ENCODE measurements around the gene NOBOX.
"Not testable (repeated sequence)": the region's sequence is repeated elsewhere in the genome, so short reads cannot be mapped to it uniquely, and the experiment has no call there.

Gene NOBOX

DNA sequence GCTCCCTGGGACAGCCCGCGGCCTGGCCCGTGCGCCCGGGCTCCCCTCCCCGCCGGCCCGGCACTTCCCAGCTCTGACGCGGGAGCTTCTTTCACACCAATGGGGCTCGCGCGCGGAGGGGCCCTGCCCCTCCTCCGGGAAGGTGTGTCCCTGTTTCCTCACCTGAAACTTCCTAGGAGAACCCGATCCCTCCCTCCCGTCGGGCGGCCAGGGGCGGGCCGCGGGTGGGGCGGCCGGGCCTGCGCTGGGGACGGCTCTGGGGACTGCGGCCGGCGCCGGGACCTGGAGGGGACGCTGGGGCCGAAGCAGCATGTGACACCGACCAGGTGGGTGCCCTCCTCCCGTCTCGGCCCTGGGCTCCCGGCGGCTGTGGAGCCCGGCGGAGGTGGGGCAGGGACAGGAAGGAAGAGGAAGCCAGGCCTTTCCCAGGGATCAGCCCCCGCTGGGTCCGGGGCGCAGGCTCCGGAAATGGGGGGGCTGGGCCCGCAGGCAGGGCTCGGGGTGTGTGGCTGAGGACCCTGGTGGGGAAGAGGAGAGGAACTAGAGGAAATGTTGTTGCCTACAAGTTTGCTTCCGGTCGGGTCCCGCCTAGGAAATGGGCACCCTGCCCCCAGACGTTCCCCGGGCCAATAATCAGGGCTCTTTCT is 48.2 kb downstream of the NOBOX start, which contains the start of gene ARHGEF5:
Gene ARHGEF5, plus strand, starts transcription at position 227 of the 647 bp plus-strand sequence. CDS start 7,268 bp downstream, outside the sequence.
- H3K4me3 ChIP-seq (replicated peaks; ENCODE audit: low read depth, low read length), result not testable (repeated sequence)

GRCh38 chr7:144351667-144352066 is 51.8 kb downstream of the NOBOX start:
- not testable (repeated sequence) for DNase-seq (ENCODE audit: extremely low read depth, insufficient read length); H3K36me3 ChIP-seq (ENCODE audit: control insufficient read depth, insufficient read depth, low read length); H3K27me3 ChIP-seq (replicated peaks; ENCODE audit: control insufficient read depth, insufficient read depth, low read length); H3K4me3 ChIP-seq (replicated peaks; ENCODE audit: low read depth, low read length)

More for the DNA sequence above, 48.2 kb downstream of the NOBOX start, which contains the start of gene ARHGEF5:
- not testable (repeated sequence) for H3K36me3 ChIP-seq (ENCODE audit: control insufficient read depth, insufficient read depth, low read length); H3K27me3 ChIP-seq (replicated peaks; ENCODE audit: control insufficient read depth, insufficient read depth, low read length); DNase-seq (ENCODE audit: extremely low read depth, insufficient read length)

GRCh38 chr7:144348625-144349024 is 54.9 kb downstream of the NOBOX start:
- H3K4me3 ChIP-seq (replicated peaks; ENCODE audit: low read depth, low read length); DNase-seq (ENCODE audit: extremely low read depth, insufficient read length); H3K27me3 ChIP-seq (replicated peaks; ENCODE audit: control insufficient read depth, insufficient read depth, low read length): not testable (repeated sequence)

More at GRCh38 chr7:144348625-144349024, 54.9 kb downstream of the NOBOX start:
- H3K36me3 ChIP-seq (ENCODE audit: control insufficient read depth, insufficient read depth, low read length), result not testable (repeated sequence)

Data from GM06990 (cell line).